Progenitor cell of endocrine pancreas (in vitro differentiated cells): Measurements from ENCODE around the gene GPR55. TPM values are rescaled to one million over a fixed set of nuclear protein-coding genes. Genes with fewer than 3 reads are reported as not detected.

ENCODE experiments used
- DNase-seq: peaks from one replicate; pipeline ENCODE4 v3.0.0; 2021; ENCODE audit warnings: low spot score; ENCODE audit not compliant: unreplicated experiment
- H3K27ac Mint-ChIP-seq: 2 replicates; pipeline ENCODE4 v1.8.0; 2021; ENCODE audit warnings: mild to moderate bottlenecking, moderate library complexity, mixed read lengths
- H3K27me3 Mint-ChIP-seq: 2 replicates; pipeline ENCODE4 v1.8.0; 2021; ENCODE audit warnings: mixed read lengths
- H3K36me3 Mint-ChIP-seq: 2 replicates; pipeline ENCODE4 v1.8.0; 2022; ENCODE audit warnings: mixed read lengths; ENCODE audit not compliant: insufficient read depth
- H3K4me1 Mint-ChIP-seq: 2 replicates; pipeline ENCODE4 v1.8.0; 2021; ENCODE audit warnings: low read depth, mixed read lengths
- H3K4me3 Mint-ChIP-seq: 2 replicates; pipeline ENCODE4 v1.8.0; 2021; ENCODE audit warnings: low read depth, mild to moderate bottlenecking, moderate library complexity, mixed read lengths
- H3K9me3 Mint-ChIP-seq: 2 replicates; pipeline ENCODE4 v1.8.0; 2021; ENCODE audit warnings: low read depth, mixed read lengths
- total RNA-seq: library from RNA; stranded (reverse); gene quantifications from 2 replicates; pipeline ENCODE4 v1.2.1, GENCODE V29; 2021
- TF ChIP-seq, protein P1 (sequence below): fragments of 200-600 bp; sonication (generic); IDR thresholded peaks from one replicate; pipeline ENCODE4 v1.5.0; 2021; ENCODE audit warnings: antibody characterized with exemption, mild to moderate bottlenecking; ENCODE audit not compliant: unreplicated experiment

Gene GPR55
- total RNA-seq, 1 donor from 2014 or later, result not detected

DNA sequence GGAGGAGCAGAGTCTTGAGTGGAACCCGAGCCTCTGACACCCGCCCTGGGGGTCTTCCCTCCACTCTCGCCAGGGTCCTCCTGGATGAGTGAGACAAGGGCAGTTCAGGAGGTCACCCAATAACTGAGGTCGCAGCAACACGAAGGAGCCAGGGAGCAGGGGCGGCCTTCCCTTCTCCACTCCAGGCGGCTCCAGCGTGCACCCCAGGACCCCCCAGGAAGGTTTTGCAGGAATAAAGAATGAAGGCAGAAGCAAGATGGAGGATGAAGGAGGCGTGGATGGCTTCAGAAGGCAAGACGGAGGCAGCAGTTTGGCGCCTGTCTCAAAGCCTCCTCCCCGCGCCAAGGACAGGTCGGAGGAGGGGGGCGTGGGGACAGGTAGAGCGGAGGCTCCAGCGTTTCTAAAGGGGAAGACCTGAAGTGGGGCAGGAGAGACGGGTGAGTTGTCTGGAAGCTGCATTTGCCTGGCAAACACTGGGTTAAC lies 60.9 kb downstream of the GPR55 start:
- Mint-ChIP-seq H3K4me3 (peak overlapping the region; percentile 95), H3K9me3 (no peaks in the 10 kb centered on the region), H3K27me3 (peaks cover 21% of the 10 kb centered on the region), H3K4me1 (peaks cover 22% of the 10 kb centered on the region), H3K36me3 (no peaks in the 10 kb centered on the region), H3K27ac (peak overlapping the region; percentile 88)
- TF ChIP-seq, protein P1, sequence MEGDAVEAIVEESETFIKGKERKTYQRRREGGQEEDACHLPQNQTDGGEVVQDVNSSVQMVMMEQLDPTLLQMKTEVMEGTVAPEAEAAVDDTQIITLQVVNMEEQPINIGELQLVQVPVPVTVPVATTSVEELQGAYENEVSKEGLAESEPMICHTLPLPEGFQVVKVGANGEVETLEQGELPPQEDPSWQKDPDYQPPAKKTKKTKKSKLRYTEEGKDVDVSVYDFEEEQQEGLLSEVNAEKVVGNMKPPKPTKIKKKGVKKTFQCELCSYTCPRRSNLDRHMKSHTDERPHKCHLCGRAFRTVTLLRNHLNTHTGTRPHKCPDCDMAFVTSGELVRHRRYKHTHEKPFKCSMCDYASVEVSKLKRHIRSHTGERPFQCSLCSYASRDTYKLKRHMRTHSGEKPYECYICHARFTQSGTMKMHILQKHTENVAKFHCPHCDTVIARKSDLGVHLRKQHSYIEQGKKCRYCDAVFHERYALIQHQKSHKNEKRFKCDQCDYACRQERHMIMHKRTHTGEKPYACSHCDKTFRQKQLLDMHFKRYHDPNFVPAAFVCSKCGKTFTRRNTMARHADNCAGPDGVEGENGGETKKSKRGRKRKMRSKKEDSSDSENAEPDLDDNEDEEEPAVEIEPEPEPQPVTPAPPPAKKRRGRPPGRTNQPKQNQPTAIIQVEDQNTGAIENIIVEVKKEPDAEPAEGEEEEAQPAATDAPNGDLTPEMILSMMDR, result no peak
- no peak for DNase-seq

DNA sequence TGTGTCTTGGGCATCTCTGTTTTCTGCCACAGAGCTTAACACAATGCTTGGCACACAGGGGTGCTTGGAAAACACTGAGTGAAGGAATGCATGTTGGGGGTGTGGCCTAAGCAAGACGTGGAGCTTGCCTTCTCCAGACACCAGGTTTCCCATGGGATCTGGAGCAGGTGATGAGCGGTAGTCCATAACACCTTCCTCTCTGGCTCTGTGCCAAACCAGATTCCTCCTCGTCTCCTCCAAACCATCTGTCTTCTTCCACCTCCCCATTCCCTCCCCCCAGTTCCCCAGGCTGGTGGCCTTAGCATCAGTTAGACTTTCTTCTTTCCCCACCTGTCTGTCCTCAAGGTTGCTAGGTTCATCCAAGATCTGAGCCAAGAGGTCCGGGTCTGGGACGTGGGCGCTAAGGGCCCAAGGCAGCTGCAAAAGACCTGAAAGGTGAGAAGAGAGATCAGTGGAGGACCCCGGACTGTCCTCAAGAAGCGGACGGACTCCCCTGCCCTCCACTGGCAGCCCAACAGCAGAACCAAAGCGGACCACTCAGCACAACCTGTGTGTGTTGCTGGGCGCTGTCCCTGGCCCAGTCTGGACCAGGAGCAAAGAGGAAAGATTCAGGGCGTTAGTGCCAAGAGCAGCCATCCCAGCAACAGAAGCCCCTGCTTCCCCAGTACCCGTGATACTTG lies 61.5 kb downstream of the GPR55 start:
- DNase-seq, result no peak
- H3K36me3 Mint-ChIP-seq, result no peaks in the 10 kb centered on the region
- peaks cover 21% of the 10 kb centered on the region for H3K27me3 Mint-ChIP-seq
- H3K9me3 Mint-ChIP-seq, result no peaks in the 10 kb centered on the region
- peaks cover 16% of the 10 kb centered on the region for H3K4me1 Mint-ChIP-seq
- TF ChIP-seq, protein P1, result no peak
- peak overlapping the region; percentile 62 for H3K27ac Mint-ChIP-seq
- H3K4me3 Mint-ChIP-seq, result peak overlapping the region; percentile 95

DNA sequence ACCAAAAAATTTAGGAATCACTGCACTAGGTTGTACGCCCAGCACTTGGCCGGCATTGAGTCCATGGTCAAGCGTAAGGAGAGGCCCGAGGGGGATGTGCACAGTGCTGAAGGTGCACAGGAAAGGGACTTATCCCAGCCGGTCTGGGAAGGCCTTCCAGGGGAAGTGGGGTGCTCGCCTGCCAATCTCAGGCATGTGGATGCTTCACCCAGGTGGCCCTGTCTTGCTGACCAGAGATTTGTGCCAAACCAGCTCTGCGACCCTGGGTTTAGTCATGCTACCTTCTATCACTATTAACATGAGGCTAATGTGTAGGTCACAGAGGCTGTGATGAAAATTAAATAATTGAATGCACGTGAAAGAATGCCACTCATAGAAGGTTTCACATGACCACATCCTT lies 62.0 kb downstream of the GPR55 start:
- Mint-ChIP-seq H3K4me1 (peaks cover 12% of the 10 kb centered on the region), H3K27ac (no peak overlapping the region), H3K9me3 (no peaks in the 10 kb centered on the region), H3K4me3 (no peak overlapping the region), H3K27me3 (peaks cover 21% of the 10 kb centered on the region), H3K36me3 (no peaks in the 10 kb centered on the region)
- no peak for DNase-seq
- TF ChIP-seq, protein P1, result no peak

DNA sequence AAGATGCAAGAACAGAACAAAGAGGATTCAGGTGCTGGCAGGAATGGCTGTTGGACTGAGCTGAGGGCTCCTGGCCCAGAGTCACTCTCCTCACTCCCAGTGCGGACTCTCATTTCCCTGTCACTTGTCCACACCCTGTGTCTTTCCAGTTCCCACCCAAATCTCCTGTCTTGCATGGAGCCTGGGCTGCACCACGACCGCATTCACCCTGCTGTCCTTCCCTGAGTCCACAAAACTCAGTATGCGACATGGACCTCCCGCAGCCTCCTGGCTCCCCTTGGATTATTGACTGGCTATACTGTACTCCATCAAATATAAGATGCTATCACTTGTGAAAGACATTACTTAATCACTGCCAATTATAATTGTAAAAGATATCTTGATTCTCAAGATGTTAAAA lies 62.8 kb downstream of the GPR55 start:
- TF ChIP-seq, protein P1, result no peak
- DNase-seq, result no peak
- Mint-ChIP-seq H3K27ac (no peak overlapping the region), H3K9me3 (no peaks in the 10 kb centered on the region), H3K27me3 (peaks cover 21% of the 10 kb centered on the region), H3K36me3 (no peaks in the 10 kb centered on the region), H3K4me3 (no peak overlapping the region), H3K4me1 (peaks cover 9% of the 10 kb centered on the region)

DNA sequence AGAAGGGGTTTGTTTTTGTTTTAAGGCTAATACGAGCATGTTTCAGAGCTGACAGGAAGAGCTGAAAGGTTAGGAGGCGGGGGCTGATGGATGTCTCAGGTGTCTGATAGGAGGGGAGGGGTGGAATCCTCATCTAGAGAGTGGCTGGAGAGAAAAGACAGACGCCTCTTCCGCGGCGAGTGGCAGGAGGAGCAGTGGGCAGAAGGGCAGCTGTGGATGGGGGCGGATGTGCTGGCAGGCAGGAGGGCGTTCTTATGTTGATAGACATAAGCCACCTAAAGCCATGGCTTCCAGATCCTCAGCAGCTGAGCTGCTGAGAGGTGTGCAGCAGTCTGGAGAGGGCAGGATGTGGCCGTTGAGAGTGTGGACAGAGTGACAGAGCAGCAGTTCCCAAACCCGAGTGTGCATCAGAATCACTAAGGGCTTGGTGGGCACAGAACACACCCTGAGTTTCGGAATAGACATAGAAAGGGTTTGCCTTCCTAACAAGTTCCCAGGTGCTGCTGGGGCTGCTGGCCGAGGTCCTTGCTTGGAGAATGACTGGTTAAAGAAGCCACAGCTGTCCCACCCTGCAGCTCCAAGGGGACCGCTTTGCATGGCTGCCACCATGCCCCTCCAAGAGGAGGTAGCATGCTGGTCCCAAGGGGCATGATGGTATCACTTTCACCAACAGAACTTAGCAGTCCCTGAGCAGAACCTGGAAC lies 63.3 kb downstream of the GPR55 start:
- H3K36me3 Mint-ChIP-seq, result no peaks in the 10 kb centered on the region
- no peak overlapping the region for H3K4me3 Mint-ChIP-seq
- peaks cover 21% of the 10 kb centered on the region for H3K27me3 Mint-ChIP-seq
- TF ChIP-seq, protein P1, result no peak
- H3K4me1 Mint-ChIP-seq, result peaks cover 3% of the 10 kb centered on the region
- H3K27ac Mint-ChIP-seq, result no peak overlapping the region
- H3K9me3 Mint-ChIP-seq, result no peaks in the 10 kb centered on the region
- no peak for DNase-seq

Other genes with a start within 250 kb of the GPR55 start
- 44.1 and 49.0 TPM in 2 replicates for gene CAB39, start 212.4 kb downstream of the GPR55 start, total RNA-seq
- 169 and 174 TPM in 2 replicates for gene ITM2C, start 60.3 kb downstream of the GPR55 start, total RNA-seq
- not detected in 2 replicates for gene SPATA3, start 70.9 kb upstream of the GPR55 start, total RNA-seq
- 9.7 and 11.1 TPM in 2 replicates for gene C2orf72, start 112.3 kb upstream of the GPR55 start, total RNA-seq
- 99.0 and 103 TPM in 2 replicates for gene PSMD1, start 131.6 kb upstream of the GPR55 start, total RNA-seq
- gene HTR2B, start 199.8 kb upstream of the GPR55 start, total RNA-seq, result not detected in 2 replicates